HUDEP-2 (cell line): ENCODE results near the gene RHEBL1.
"Not testable (repeated sequence)": the region's sequence is repeated elsewhere in the genome, so short reads cannot be mapped to it uniquely, and the experiment has no call there.

Experiments used
- DNase-seq, 76 experiments: peaks; one replicate each; lab custom pipeline; 2025; ENCODE audit not compliant: unreplicated experiment in 76 of 76; lab: John Stamatoyannopoulos, UW

The RHEBL1 gene

GRCh38 chr12:49089821-49090773 lies 20.3 kb upstream of the RHEBL1 start:
- DNase-seq = peak in 61 of 76 experiments; percentile 6 to 65 (median 42)

DNA sequence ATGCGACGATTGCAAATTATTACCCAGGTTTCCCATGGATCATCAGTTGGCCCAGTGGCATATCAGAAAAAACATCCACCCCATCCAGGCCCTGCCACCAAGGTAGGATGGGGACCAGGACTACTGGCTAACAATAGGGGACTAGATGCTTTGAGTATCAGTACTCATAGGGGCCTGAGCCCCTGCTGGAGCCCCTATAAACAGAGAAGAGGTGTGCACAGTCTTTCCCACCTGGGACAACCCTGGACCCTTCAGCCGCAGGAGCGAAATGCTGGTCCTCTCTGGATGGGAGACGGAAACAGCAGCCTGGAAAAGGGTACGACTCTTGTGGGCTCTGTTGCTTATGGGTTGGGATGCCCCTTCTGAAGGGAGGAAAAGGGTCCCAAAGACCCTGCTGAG lies 19.2 kb upstream of the RHEBL1 start:
- DNase-seq = no peak

DNA sequence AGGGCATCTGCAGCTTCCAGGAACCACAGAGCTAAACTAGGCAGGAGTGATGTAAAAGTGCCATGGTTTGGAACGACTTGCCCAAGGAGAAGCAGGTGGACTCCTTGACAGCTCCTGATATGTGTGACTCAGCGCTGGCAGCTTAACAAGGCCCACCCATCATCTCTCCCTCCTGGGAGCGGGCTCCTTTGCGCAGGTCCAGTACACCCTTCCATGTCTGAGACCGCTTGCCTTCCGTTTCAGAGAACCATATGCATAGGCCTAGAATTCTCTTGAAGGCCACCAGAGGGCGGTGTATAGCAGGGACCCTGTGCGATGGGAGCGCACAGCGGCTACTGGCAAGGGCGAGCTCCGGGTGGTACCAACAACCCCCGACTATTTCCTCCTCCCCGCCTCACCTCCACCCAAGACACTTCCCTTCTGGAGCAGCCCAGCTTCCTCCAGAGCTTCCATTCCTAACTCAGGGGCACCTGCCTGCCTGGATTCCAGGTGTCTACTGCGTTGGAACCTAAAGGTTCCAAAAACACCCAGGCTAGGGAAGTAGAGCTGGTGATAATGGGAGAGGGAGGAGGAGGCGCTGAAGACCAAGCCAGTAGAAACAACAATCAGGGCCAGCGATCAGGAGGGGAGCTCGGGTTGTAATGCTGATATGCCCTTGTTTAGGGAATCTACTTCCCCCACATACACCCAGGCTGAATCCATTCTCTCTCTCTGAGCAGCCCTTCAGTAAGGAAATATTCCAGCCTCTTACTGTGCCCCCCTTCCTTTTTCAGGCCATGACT lies 18.6 kb upstream of the RHEBL1 start:
- peak in 75 of 76 experiments; percentile 25 to 92 (median 82) for DNase-seq

DNA sequence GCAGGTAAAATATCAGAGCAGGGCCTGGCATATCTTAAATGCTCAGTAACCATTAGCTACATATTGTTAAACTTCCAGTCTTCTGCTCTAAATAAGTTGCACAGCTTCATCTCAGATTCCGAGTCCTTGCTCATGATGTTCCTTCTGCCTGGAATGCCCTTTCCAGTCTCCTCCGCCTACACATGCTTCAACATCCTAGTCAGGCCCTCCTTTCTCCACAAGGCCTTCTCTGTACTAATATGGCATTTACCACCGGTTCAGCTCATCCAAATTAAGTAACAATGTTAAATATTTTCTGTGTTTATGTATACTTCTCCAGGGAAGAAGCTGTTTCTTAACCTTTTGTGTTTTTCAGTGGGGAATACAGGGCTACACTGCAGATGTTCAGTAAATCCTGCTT lies 16.3 kb upstream of the RHEBL1 start:
- DNase-seq = no peak

DNA sequence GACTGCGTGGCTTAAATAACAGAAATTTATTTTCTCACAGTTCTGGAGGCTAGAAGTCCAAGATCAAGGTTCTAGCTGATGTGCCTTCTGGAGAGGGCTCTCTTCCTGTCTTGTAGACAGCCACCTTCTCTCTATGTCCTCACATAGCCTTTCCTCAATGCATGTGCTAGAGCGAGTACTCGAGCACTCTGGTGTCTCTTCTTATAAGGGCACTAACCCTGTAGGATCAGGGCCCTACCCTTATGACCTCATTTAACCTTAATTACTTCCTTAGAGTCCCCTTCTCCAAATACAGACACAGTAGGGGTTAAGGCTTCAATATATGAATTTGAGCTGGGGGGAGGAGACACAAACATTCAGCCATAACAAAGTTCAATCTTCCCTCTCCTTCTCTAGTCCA lies 14.7 kb upstream of the RHEBL1 start:
- no peak for DNase-seq

DNA sequence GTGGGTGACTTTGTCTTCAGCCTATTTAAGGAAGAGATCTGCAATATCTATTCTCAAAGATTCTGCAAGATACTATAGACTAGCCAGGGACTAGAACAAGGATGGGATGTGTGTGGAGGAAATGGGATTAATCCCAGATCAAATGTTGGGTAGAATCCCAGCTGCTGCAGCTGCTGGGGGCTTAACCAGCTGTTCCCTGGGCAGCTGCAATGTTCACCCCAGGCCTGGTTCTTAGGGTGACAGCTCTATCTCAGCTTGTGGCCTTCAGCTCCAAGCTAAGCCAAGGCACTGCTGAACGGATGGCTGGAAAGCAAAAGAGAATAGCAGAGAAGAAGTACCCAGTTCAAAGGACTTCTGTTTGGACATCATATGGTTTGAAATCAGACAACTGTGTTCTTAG lies 10.0 kb upstream of the RHEBL1 start:
- no peak for DNase-seq

DNA sequence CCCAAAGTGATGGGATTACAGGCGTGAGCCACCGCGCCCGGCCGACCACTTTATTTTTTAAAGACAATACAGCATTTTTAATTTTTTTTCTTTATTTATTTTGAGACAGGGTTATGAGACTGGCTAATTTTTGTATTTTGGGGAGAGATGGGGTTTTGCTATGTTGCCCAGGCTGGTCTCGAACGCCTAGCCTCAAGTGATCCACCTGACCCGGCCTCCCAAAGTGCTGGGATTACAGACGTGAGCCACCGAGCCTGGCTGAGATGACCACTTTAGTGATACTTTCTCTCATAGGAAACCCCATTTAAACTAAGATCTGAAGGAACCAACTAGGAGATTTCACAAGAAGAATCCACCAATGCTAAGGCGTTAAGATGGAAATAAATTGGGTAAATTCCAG lies 1.2 kb upstream of the RHEBL1 start:
- no peak for DNase-seq

GRCh38 chr12:49068879-49069506 lies 786 bp downstream of the RHEBL1 start:
- no peak for DNase-seq

DNA sequence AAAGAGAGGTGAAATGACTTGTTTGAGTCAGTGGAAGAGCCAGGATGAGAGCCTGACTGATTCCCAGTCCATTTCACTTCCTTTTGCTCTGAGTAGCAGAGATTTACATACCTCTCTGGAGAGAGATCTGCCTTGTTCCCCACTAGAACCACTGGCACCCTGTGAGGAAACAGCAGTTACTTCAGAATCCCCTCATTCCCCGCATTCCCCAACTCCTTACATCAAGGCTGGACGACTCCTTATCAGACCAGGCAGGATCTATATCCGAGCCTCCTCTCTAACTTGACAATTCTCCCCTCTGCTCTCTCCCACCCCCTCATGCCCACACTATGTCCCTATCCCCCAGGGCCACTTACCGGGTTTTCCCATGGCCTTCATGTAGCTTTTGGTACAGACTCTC lies 3.7 kb downstream of the RHEBL1 start:
- DNase-seq = no peak

DNA sequence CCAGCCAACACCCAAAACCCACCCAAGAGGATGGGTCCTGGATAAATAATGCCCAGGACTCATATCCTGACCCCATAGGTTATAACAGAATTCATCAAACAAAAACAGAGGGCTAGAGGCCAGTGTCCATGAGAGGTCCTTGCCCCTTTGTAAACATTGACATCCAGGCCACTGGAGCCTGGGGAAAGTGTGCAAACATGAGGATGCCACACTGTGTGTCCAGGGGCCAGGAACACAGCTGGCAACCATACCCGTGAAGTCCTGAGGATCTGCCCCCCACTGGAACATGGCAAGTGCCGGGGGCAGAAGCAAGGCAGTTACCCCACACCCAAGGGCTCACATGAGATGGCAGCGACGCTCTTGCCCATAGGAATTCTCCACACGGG lies 5.0 kb downstream of the RHEBL1 start:
- DNase-seq = no peak

- DNase-seq = not testable (repeated sequence)
Observed at GRCh38 chr12:49061916-49062315, 7.9 kb downstream of the RHEBL1 start.

DNA sequence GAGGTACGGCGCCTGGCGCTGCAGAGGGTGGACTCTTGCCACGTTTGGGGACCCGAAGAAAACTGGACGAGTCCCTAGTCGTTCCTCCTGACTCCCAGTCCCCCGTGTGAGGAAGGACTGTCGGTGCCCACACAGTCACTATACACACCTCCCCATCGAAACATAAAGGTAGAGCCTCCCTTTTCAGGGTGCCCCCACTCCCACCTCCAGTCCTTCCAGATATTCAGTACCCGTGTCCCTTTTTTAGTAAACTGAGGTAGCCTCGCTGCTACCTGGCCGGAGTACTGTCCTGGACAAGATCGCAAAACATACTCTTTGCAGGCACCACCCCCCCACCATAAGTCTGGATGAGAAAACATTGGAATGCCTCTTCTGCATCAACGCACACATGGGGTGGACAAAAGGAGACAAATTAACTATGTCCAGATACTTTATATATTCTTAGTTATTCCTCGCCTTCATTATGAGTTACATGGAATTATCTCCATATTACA lies 8.6 kb downstream of the RHEBL1 start:
- peak in 1 of 76 experiments; percentile 26 for DNase-seq

- peak; percentile 40 to 97 (median 82) for DNase-seq
Observed at GRCh38 chr12:49060237-49061156, 9.3 kb downstream of the RHEBL1 start, which contains the start of gene KMT2D. Gene KMT2D, minus strand, starts transcription at chr12:49060794. Its CDS starts 5,470 bp downstream, at chr12:49055324.

GRCh38 chr12:49059299-49060171 lies 10.2 kb downstream of the RHEBL1 start:
- peak in 5 of 76 experiments; percentile 2 to 46 (median 8) for DNase-seq

GRCh38 chr12:49059045-49059298 lies 10.8 kb downstream of the RHEBL1 start:
- DNase-seq = no peak

DNA sequence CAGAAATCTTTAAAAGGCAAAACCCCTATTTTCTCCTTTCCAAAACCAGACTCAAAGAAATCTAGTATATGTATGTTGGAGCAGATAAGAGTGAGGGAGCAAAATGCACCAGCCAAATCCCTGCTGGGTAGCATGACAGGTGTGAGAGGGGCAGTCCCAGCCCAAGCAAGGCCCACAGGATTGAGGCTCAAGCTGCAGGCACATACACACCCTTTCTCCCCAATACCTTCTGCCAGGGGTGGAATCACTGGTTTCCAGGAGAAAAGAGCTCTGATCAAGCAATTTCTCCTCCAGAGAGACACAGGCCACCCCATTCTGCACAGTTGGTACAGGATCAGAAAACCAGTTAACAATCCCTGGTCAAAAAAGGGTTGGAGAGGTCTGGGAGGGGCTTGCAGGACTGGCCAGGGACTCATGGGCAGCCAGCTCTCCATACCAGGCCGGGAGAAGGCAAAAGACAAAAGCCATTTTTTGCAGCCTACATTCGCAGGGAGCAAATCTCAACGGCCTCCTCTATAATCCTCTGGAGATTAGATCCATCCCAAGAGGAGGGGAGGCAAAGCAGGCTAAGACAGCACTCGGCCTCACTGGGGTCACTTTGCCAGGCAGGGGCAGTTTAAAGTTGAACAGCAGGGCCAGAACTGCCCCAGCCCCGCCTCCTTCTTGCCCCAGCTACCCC lies 11.3 kb downstream of the RHEBL1 start:
- DNase-seq = peak in 1 of 76 experiments; percentile 3

- DNase-seq = peak in 1 of 76 experiments; percentile 2
Observed at GRCh38 chr12:49057888-49058287, 11.9 kb downstream of the RHEBL1 start.

- DNase-seq = peak in 65 of 76 experiments; percentile 3 to 80 (median 41)
Observed at GRCh38 chr12:49055978-49056754, 13.6 kb downstream of the RHEBL1 start.
